OCI-LY7 (cell line): ENCODE data around the gene FNDC3B.

Experiments used
- CTCF ChIP-seq: fragments of 200-600 bp; sonication (generic); conservative IDR thresholded peaks from 2 replicates; pipeline ENCODE4 v1.5.1; 2014; ENCODE audit warnings: mild to moderate bottlenecking, antibody characterized with exemption, low read length, moderate library complexity, mixed read lengths
- EZH2phosphoT487 ChIP-seq: fragments of 200-600 bp; sonication (generic); IDR thresholded peaks from 2 replicates; pipeline ENCODE4 v1.6.1; 2018; ENCODE audit warnings: low read depth, borderline replicate concordance, mild to moderate bottlenecking, mixed run types, antibody characterized with exemption, low read length, moderate library complexity, mixed read lengths

GRCh38 chr3:171995486-171995885 is 43.9 kb upstream of the FNDC3B start:
- TF ChIP-seq CTCF, result no peak
- TF ChIP-seq EZH2phosphoT487, result no peak
